LNCaP clone FGC (cell line): ENCODE results near the gene ITCH.

ENCODE experiments used
- DNase-seq: peaks from one replicate; pipeline ENCODE4 v3.0.0-alpha.2; 2011; ENCODE audit warnings: low read depth
- H3K4me3 ChIP-seq: 2 replicates; pipeline ENCODE4 v1.5.1; 2011; ENCODE audit warnings: mild to moderate bottlenecking, low read depth, low read length, control low read depth
- CTCF ChIP-seq: IDR thresholded peaks from 2 replicates; pipeline ENCODE4 v1.5.1; 2012; ENCODE audit warnings: mild to moderate bottlenecking; ENCODE audit not compliant: control insufficient read depth, insufficient read depth; ENCODE audit errors: extremely low read depth

Gene ITCH

GRCh38 chr20:34363062-34363464 lies at the start of gene ITCH:
ITCH (plus strand) TSS chr20:34363273; CDS start chr20:34393812, 30,539 bp downstream.
- H3K4me3 ChIP-seq: peak within 1 kb of the TSS; percentile 89
- no peak for TF ChIP-seq CTCF
- peak; percentile 81 for DNase-seq

GRCh38 chr20:34315236-34315635 lies 47.8 kb upstream of the ITCH start:
- no peak overlapping the region for H3K4me3 ChIP-seq
- no peak for TF ChIP-seq CTCF
- no peak for DNase-seq

GRCh38 chr20:34316196-34316814 lies 46.8 kb upstream of the ITCH start:
- no peak overlapping the region for H3K4me3 ChIP-seq
- TF ChIP-seq CTCF: no peak
- no peak for DNase-seq

GRCh38 chr20:34318609-34319443 lies 44.2 kb upstream of the ITCH start:
- no peak for TF ChIP-seq CTCF
- DNase-seq: no peak
- no peak overlapping the region for H3K4me3 ChIP-seq

- no peak overlapping the region for H3K4me3 ChIP-seq
- no peak for TF ChIP-seq CTCF
- no peak for DNase-seq
Measured at GRCh38 chr20:34320861-34321260, 42.2 kb upstream of the ITCH start.

- TF ChIP-seq CTCF: no peak
- H3K4me3 ChIP-seq: no peak overlapping the region
- DNase-seq: no peak
Measured at GRCh38 chr20:34322267-34323105, 40.6 kb upstream of the ITCH start.
